HG02852 (cell line): ENCODE data around the gene PFKL.
A peak's percentile ranks its signal among the peaks of the same experiment; 100 is the strongest.
"Not testable (repeated sequence)": the region's sequence is repeated elsewhere in the genome, so short reads cannot be mapped to it uniquely, and the experiment has no call there.

Source experiments
- ATAC-seq: cut with Tn5 transposase; IDR thresholded peaks from one replicate; pipeline ENCODE4 v1.9.1; 2021; ENCODE audit warnings: mild to moderate bottlenecking, moderate library complexity; ENCODE audit not compliant: unreplicated experiment

Gene PFKL

DNA sequence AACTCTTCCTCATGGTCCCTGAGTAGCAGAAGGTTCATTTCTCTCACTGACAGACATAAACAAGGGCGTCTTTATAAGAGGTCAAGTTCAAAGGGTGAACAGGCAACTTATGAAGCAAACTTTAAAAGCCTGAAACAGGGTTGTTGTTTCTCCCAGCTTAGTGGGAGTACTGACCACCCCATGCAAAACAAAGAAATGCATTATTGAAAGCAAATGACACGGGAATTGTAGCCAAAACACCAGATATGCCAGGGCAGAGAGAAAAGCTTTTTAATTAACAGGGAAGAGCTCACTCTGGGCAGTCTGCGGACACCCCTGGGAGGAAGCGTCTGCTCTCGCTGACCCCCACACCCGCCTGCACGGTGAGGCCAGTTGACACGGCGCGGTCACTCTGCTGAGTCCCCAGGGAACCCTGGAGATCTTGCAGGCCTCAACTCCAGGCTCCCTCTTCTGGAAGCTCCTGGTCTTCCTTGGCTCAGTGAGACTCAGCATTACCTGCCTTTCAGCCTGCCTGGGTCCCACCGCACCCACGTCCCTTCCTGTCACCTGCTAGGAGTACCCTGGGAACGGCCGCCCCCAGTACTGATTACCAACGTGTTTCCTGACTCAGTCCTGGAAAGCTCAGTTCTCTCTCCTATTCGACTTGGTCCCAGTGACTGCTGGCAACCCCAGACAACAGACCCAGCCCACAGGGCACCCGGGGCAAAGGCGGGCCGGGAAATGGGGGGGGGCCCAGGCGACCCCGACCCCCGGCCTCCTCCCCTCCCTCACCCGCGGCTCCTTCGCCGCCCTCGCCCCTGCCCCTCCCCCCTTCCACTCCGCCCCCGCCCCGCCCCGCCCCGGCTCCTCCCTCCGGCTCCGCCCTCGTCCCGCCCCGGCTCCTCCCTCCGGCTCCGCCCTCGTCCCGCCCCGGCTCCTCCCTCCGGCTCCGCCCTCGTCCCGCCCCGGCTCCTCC lies 38.4 kb downstream of the PFKL start:
- ATAC-seq = no peak

- peak; percentile 85 for ATAC-seq
Measured at GRCh38 chr21:44338971-44339910, 39.4 kb downstream of the PFKL start, which contains the start of gene CFAP410. CFAP410 (minus strand) TSS chr21:44339390; CDS start chr21:44339194, 196 bp downstream.

- not testable (repeated sequence) for ATAC-seq
Measured at GRCh38 chr21:44341726-44342458, 42.0 kb downstream of the PFKL start.

- ATAC-seq = not testable (repeated sequence)
Measured at GRCh38 chr21:44342981-44343380, 43.1 kb downstream of the PFKL start.

- ATAC-seq = no peak
Measured at GRCh38 chr21:44344541-44345183, 44.8 kb downstream of the PFKL start.

DNA sequence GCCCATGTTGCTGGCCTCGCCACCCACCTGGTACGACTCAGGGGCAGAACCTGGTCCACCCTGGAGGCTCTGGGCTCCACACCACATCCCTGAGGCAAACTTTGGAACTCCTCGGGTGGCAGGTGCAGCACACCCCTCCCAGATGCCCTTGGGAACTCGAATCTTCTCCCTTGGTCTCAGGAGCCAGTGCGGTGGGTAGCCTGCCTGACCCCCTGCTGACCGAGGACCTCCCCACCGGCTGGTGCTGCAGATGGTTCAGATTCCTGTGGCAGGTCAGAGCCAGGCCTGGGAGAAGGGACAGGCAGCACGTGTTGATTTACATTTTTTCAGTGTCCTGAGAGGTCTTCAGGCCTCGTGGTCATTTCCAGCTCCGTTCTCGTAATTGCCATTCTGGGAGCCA lies 45.6 kb downstream of the PFKL start:
- no peak for ATAC-seq

GRCh38 chr21:44347911-44348451 lies 48.1 kb downstream of the PFKL start:
- no peak for ATAC-seq

GRCh38 chr21:44348861-44349260 lies 49.0 kb downstream of the PFKL start:
- ATAC-seq = no peak

DNA sequence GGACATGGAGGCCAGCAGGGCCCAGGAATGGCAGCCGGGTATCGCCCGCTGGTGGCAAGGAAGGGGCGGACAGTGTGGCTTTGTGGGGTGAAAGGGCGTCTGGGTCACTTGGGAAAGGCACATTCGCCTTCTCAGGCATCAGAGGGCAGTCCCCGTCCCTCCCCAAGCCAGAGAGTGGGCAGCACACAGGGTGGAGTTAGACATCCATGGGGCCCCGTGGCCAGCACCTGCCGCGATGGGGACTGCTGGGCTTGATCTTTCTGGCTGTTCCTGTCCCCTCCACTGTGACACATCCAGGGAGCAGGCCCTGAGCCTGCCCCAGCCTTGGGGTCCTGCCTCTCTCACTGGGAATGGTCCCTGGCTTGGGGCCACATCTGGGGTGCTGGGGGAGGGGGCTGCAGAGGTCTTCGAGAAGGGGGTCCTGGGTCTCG lies 49.6 kb downstream of the PFKL start:
- ATAC-seq = no peak

DNA sequence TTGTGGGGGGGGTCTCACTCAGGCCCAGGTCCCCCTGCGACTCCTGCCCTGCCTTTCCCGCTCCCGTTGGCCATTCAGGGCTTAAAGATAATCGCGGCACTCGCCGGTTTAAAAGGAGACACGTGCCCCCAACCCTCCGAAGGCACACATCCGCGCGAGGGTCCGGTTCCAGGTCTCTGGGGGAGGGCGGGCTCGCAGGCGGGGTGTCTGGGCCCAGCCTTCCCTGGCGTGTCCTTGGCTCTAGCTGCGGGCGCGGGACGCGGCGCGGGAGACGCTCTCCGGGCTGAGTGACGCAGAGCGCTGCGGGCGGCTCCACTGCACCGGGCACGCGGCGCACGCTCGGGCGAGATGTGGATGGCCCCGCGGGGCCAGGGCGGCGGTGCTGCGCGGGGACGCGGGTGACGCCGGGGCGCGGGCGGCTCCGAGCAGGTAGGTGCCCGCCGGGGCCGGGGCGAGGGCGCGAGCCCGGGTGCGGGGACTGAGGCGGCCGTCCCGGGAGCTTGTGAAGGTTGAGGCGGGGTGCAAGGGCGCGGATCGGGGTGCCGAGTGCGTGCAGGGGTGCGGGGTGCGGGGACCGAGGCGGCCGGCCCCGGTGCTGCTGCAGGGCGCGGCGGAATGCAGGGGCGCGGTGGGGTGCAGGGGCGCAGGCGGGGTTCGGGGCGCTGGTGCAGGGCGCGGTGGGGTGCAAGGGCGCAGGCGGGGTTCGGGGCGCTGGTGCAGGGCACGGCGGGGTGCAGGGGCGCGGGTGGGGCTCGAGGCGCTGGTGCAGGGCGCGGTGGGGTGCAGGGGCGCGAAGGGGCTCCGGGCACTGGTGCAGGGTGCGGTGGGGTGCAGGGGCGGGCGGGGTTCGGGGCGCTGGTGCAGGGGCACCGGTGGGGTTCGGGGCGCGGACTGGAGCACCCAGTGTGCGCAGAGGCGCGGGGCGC lies 50.3 kb downstream of the PFKL start:
- ATAC-seq = no peak

DNA sequence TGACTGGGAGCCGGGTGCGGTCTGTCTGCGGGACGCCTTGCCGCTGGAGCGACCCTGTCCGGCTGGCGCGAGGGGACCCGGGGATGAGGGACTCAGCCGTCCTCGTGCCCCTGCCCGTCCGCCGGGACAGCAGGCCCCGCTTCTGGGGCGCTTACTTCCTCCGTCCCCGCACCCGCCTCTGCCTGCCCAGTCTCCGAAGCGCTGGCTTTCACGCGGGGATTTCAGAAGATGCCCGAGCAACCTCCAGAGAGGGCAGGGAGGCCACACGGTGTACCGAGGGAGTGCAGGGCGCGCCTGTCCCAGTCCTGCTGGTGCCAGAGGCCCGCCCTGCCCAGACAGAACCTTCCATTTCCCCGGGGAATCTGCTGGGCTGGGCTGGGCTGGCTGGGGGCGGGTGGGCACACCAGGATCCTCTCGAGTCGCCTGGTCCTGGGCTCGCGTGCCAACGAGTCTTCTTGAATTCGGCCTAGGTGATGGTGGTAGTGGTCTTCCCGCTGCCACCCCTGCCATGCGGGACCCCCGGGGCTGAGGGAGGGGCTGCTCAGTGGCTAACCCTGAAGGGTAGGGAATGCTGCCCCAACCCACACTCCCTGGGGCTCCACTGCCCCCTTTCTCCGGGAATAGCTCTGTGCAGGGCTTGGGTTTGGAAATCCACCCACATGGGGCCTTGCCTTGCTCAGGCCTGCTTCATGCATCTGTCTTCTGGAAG lies 51.1 kb downstream of the PFKL start:
- ATAC-seq = no peak

- ATAC-seq = no peak
Measured at GRCh38 chr21:44351535-44352252, 51.8 kb downstream of the PFKL start.

- no peak for ATAC-seq
Measured at GRCh38 chr21:44352253-44352860, 52.5 kb downstream of the PFKL start.

GRCh38 chr21:44353191-44353970 lies 53.5 kb downstream of the PFKL start, which contains the start of gene TRPM2:
TRPM2 (plus strand) TSS chr21:44353621; CDS start chr21:44353701, 80 bp downstream.
- ATAC-seq = no peak

- ATAC-seq = no peak
Measured at GRCh38 chr21:44354001-44354405, 54.1 kb downstream of the PFKL start.
